Activated naive CD4-positive, alpha-beta T cell treated with anti-CD3 and anti-CD28 coated beads for 36 hours (primary cell): ENCODE results near the gene DNAH8. TPM values are rescaled to one million over a fixed set of nuclear protein-coding genes. Genes with fewer than 3 reads are reported as not detected.

Experiments used
- CTCF ChIA-PET: fragments of 350-600 bp; sonication (Branson Sonifier 250); formaldehyde crosslinking; loops from one replicate; lab custom pipeline; 2021; ENCODE audit warnings: antibody characterized with exemption; lab: Charles Lee
- DNase-seq: peaks from one replicate; pipeline ENCODE4 v3.0.0-alpha.2; 2020
- H3K27ac Mint-ChIP-seq: one replicate; pipeline ENCODE4 v1.8.0; 2021; ENCODE audit warnings: mild to moderate bottlenecking, mixed read lengths
- H3K27me3 Mint-ChIP-seq: one replicate; pipeline ENCODE4 v1.8.0; 2021; ENCODE audit warnings: low read depth, mixed read lengths
- H3K36me3 Mint-ChIP-seq: one replicate; pipeline ENCODE4 v1.8.0; 2021; ENCODE audit warnings: low read depth, mixed read lengths
- H3K4me1 Mint-ChIP-seq: one replicate; pipeline ENCODE4 v1.8.0; 2021; ENCODE audit warnings: low read depth, mixed read lengths
- H3K4me3 Mint-ChIP-seq: one replicate; pipeline ENCODE4 v1.8.0; 2021; ENCODE audit warnings: mild to moderate bottlenecking, moderate library complexity, mixed read lengths
- H3K9me3 Mint-ChIP-seq: one replicate; pipeline ENCODE4 v1.8.0; 2021; ENCODE audit warnings: mixed read lengths
- intact Hi-C: fragments of 100-400 bp; cut with micrococcal nuclease; formaldehyde crosslinking; loops from one replicate; pipeline ENCODE4 v1.15.1; 2023
- total RNA-seq, 2 experiments: library from RNA; stranded (reverse); gene quantifications; one replicate each; pipeline ENCODE4 v1.2.3, GENCODE V29; 2021

Gene DNAH8
- total RNA-seq, 2 experiments from 2014 or later: 0.07 to 0.15 TPM

GRCh38 chr6:39020136-39020535, 305.0 kb downstream of the DNAH8 start:
- CTCF ChIA-PET: no interaction called here
- no peak for DNase-seq
- Mint-ChIP-seq H3K4me3 (no peak overlapping the region), H3K27me3 (peaks cover 2% of the 10 kb centered on the region), H3K27ac (no peak overlapping the region), H3K9me3 (no peaks in the 10 kb centered on the region), H3K36me3 (no peaks in the 10 kb centered on the region), H3K4me1 (no peaks in the 10 kb centered on the region)
- intact Hi-C loops: no loop called here

GRCh38 chr6:39021041-39021440, 305.9 kb downstream of the DNAH8 start:
- CTCF ChIA-PET: no interaction called here
- H3K4me1 Mint-ChIP-seq: no peaks in the 10 kb centered on the region
- no peaks in the 10 kb centered on the region for H3K9me3 Mint-ChIP-seq
- H3K4me3 Mint-ChIP-seq: no peak overlapping the region
- intact Hi-C loops: no loop called here
- no peak for DNase-seq
- no peaks in the 10 kb centered on the region for H3K36me3 Mint-ChIP-seq
- H3K27ac Mint-ChIP-seq: no peak overlapping the region
- no peaks in the 10 kb centered on the region for H3K27me3 Mint-ChIP-seq

GRCh38 chr6:39021779-39022178, 306.7 kb downstream of the DNAH8 start:
- H3K27ac Mint-ChIP-seq: no peak overlapping the region
- H3K27me3 Mint-ChIP-seq: no peaks in the 10 kb centered on the region
- no peaks in the 10 kb centered on the region for H3K9me3 Mint-ChIP-seq
- no peak for DNase-seq
- H3K4me1 Mint-ChIP-seq: no peaks in the 10 kb centered on the region
- no peak overlapping the region for H3K4me3 Mint-ChIP-seq
- H3K36me3 Mint-ChIP-seq: no peaks in the 10 kb centered on the region
- intact Hi-C loops: no loop called here
- CTCF ChIA-PET: interaction anchor here (0.9 kb wide), 1 partner anchor 9 kb away, joined by 3 read pairs; no protein-coding TSS in a partner anchor

GRCh38 chr6:39026175-39026574, 311.1 kb downstream of the DNAH8 start:
- DNase-seq: no peak
- CTCF ChIA-PET: interaction anchor here (1.4 to 2.0 kb wide), 3 partner anchors 10 to 284 kb away, joined by 3 to 8 read pairs (median 4); no protein-coding TSS in a partner anchor
- Mint-ChIP-seq H3K4me3 (no peak overlapping the region), H3K36me3 (no peaks in the 10 kb centered on the region), H3K27me3 (peaks cover 12% of the 10 kb centered on the region), H3K4me1 (no peaks in the 10 kb centered on the region), H3K27ac (no peak overlapping the region), H3K9me3 (no peaks in the 10 kb centered on the region)
- intact Hi-C loops: no loop called here

GRCh38 chr6:39029156-39030011, 314.3 kb downstream of the DNAH8 start:
- intact Hi-C loops: no loop called here
- Mint-ChIP-seq H3K4me3 (no peak overlapping the region), H3K27ac (no peak overlapping the region), H3K9me3 (no peaks in the 10 kb centered on the region), H3K36me3 (no peaks in the 10 kb centered on the region), H3K27me3 (peaks cover 17% of the 10 kb centered on the region), H3K4me1 (no peaks in the 10 kb centered on the region)
- CTCF ChIA-PET: interaction anchor here (1.1 to 1.9 kb wide), 6 partner anchors 11 to 273 kb away, joined by 3 to 9 read pairs (median 4); no protein-coding TSS in a partner anchor
- DNase-seq: peak; percentile 68

GRCh38 chr6:39035681-39036080, 320.6 kb downstream of the DNAH8 start:
- H3K27me3 Mint-ChIP-seq: peaks cover 26% of the 10 kb centered on the region
- CTCF ChIA-PET: no interaction called here

GRCh38 chr6:39037082-39037508, 322.0 kb downstream of the DNAH8 start:
- Mint-ChIP-seq H3K4me3 (no peak overlapping the region), H3K27ac (no peak overlapping the region), H3K4me1 (peaks cover 4% of the 10 kb centered on the region), H3K9me3 (no peaks in the 10 kb centered on the region), H3K27me3 (peaks cover 26% of the 10 kb centered on the region), H3K36me3 (no peaks in the 10 kb centered on the region)
- CTCF ChIA-PET: interaction anchor here (0.7 kb wide), 3 partner anchors 10 to 160 kb away, joined by 3 read pairs; no protein-coding TSS in a partner anchor
- intact Hi-C loops: no loop called here
- DNase-seq: no peak

More at GRCh38 chr6:39035681-39036080, 320.6 kb downstream of the DNAH8 start:
- no peak for DNase-seq
- Mint-ChIP-seq H3K4me1 (peaks cover 4% of the 10 kb centered on the region), H3K36me3 (no peaks in the 10 kb centered on the region), H3K27ac (no peak overlapping the region), H3K9me3 (no peaks in the 10 kb centered on the region), H3K4me3 (no peak overlapping the region)
- intact Hi-C loops: no loop called here

GRCh38 chr6:39037707-39038106, 322.6 kb downstream of the DNAH8 start:
- Mint-ChIP-seq H3K4me3 (no peak overlapping the region), H3K36me3 (no peaks in the 10 kb centered on the region), H3K27me3 (peaks cover 26% of the 10 kb centered on the region), H3K27ac (no peak overlapping the region), H3K4me1 (peaks cover 4% of the 10 kb centered on the region), H3K9me3 (no peaks in the 10 kb centered on the region)
- DNase-seq: no peak
- CTCF ChIA-PET: interaction anchor here (0.7 kb wide), 1 partner anchor 160 kb away, joined by 3 read pairs; no protein-coding TSS in a partner anchor
- intact Hi-C loops: no loop called here

- Mint-ChIP-seq H3K27ac (no peak overlapping the region), H3K36me3 (no peaks in the 10 kb centered on the region), H3K27me3 (peaks cover 18% of the 10 kb centered on the region), H3K9me3 (no peaks in the 10 kb centered on the region), H3K4me1 (peaks cover 4% of the 10 kb centered on the region), H3K4me3 (no peak overlapping the region)
- no peak for DNase-seq
- CTCF ChIA-PET: interaction anchor here (2.5 kb wide), 1 partner anchor 10 kb away, joined by 7 read pairs; no protein-coding TSS in a partner anchor
- intact Hi-C loops: loop anchor here (10.0 kb wide), 1 partner anchor 115 kb away; no protein-coding TSS in a partner anchor
These were observed 325.1 kb downstream of the DNAH8 start for GRCh38 chr6:39040080-39040673.

GRCh38 chr6:39041072-39041471, 326.0 kb downstream of the DNAH8 start:
- Mint-ChIP-seq H3K9me3 (no peaks in the 10 kb centered on the region), H3K27me3 (peaks cover 16% of the 10 kb centered on the region), H3K27ac (no peak overlapping the region), H3K4me1 (peaks cover 4% of the 10 kb centered on the region), H3K4me3 (no peak overlapping the region), H3K36me3 (no peaks in the 10 kb centered on the region)
- intact Hi-C loops: loop anchor here (10.0 kb wide), 1 partner anchor 114 kb away; no protein-coding TSS in a partner anchor
- CTCF ChIA-PET: interaction anchor here (2.5 kb wide), 1 partner anchor 11 kb away, joined by 7 read pairs; no protein-coding TSS in a partner anchor
- no peak for DNase-seq

GRCh38 chr6:39043776-39044175, 328.7 kb downstream of the DNAH8 start:
- H3K4me1 Mint-ChIP-seq: no peaks in the 10 kb centered on the region
- H3K27ac Mint-ChIP-seq: no peak overlapping the region
- peaks cover 12% of the 10 kb centered on the region for H3K27me3 Mint-ChIP-seq
- H3K9me3 Mint-ChIP-seq: no peaks in the 10 kb centered on the region
- DNase-seq: no peak
- CTCF ChIA-PET: no interaction called here
- intact Hi-C loops: loop anchor here (10.0 kb wide), 1 partner anchor 111 kb away; no protein-coding TSS in a partner anchor
- no peak overlapping the region for H3K4me3 Mint-ChIP-seq
- no peaks in the 10 kb centered on the region for H3K36me3 Mint-ChIP-seq

GRCh38 chr6:39044181-39044580, 329.1 kb downstream of the DNAH8 start:
- H3K27me3 Mint-ChIP-seq: peaks cover 14% of the 10 kb centered on the region
- intact Hi-C loops: loop anchor here (10.0 kb wide), 1 partner anchor 111 kb away; no protein-coding TSS in a partner anchor
- H3K36me3 Mint-ChIP-seq: no peaks in the 10 kb centered on the region
- DNase-seq: no peak
- H3K4me1 Mint-ChIP-seq: peaks cover 3% of the 10 kb centered on the region
- CTCF ChIA-PET: no interaction called here
- H3K27ac Mint-ChIP-seq: no peak overlapping the region
- H3K4me3 Mint-ChIP-seq: no peak overlapping the region
- no peaks in the 10 kb centered on the region for H3K9me3 Mint-ChIP-seq
